GM19467 (cell line): ENCODE measurements around the gene MPZ.
"Not testable (repeated sequence)": the region's sequence is repeated elsewhere in the genome, so short reads cannot be mapped to it uniquely, and the experiment has no call there.

ENCODE experiments used
- ATAC-seq: cut with Tn5 transposase; IDR thresholded peaks from one replicate; pipeline ENCODE4 v1.9.1; 2021; ENCODE audit warnings: mild to moderate bottlenecking, moderate library complexity; ENCODE audit not compliant: unreplicated experiment

Gene MPZ

GRCh38 chr1:161258439-161259344 is 51.1 kb downstream of the MPZ start, which contains the start of gene PCP4L1:
Gene PCP4L1 (plus strand): TSS chr1:161258745. CDS start chr1:161258975, 230 bp downstream.
- no peak for ATAC-seq

GRCh38 chr1:161257109-161257508 is 52.7 kb downstream of the MPZ start:
- ATAC-seq = not testable (repeated sequence)

DNA sequence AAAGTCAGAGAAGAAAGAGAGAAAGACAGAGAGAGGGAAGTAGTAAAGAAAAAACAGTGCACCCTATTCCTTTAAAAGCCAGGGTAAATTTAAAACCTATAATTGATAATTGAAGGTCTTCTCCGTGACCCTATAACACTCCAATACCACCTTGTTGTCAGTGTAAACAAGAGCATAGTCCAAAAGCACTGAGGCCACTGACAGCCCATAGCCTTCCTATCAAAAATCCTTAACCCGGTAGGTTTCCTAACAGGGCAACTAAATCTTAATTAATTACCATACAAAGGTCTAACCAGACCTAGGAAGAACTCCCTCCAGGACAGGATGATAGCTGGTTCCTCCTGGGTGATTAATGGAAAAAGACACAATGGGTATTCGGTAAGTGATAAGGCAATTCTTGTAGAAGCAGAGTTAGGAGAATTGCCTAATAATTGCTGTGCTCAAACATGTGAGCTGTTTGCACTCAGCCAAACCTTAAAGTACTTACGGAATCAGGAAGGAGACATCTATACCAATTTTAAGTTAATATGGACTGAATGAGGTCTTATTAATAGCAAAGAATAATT is 53.7 kb downstream of the MPZ start:
- ATAC-seq = not testable (repeated sequence)

DNA sequence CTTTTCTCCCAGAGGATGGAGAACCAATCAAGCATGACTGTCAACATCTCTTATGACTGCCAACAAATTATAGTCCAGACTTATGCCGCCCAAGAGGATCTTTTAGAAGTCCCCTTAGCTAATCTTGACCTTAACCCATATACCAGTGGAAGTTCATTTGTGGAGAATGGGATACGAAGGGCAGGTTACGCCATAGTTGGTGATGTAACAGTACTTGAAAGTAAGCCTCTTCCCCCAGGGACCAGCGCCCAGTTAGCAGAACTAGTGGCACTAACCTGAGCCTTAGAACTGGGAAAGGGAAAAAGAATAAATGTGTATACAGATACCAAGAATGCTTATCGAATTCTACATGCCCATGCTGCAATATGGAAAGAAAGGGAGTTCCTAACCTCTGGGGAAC is 54.5 kb downstream of the MPZ start:
- ATAC-seq = not testable (repeated sequence)
